Stimulated activated CD8-positive, alpha-beta memory T cell treated with anti-CD3 and anti-CD28 coated beads, Interleukin-7, amount 100 ng/mL, for 24 hours (primary cell): ENCODE results near the gene GREM2.

Experiments
- DNase-seq: peaks from one replicate; pipeline ENCODE4 v3.0.0-alpha.2; 2020; ENCODE audit warnings: low read depth

The GREM2 gene

DNA sequence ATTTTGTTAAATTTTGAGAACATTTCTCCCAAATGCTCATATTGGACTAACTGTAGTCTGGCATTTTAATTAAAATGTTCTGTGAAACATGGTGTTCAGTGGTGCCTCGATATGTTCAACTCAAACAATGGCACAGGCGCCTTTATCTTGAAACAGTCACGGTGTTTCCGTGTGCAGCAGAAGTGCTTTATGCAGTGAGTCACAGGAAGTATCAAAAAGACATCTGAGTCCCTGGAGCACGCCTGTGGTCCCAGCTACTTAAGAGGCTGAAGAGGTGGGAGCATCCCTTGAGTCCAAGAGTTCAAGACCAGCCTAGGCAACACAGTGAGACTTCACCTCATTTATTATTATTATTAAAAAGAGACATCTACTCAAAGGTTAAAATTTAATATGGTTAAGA lies 52.2 kb downstream of the GREM2 start:
- no peak for DNase-seq

DNA sequence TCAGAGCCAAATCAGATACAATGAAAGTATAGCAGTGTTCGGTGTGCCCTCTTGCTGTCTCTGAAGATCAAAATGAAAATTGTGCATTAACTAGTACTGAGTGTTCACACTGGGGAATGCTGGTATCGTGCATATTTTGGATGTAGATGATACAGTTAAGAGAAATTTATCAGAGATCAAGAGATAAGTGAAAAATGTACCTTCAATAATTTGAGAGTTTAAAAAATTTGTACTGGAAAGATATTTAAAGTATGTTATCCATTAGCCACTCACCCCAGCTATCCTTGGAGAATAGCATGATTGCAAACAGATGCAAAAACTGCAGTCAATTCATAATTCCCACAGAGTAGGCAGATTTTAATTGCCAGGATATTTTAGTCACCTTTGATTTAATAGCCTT lies 56.4 kb downstream of the GREM2 start:
- no peak for DNase-seq

DNA sequence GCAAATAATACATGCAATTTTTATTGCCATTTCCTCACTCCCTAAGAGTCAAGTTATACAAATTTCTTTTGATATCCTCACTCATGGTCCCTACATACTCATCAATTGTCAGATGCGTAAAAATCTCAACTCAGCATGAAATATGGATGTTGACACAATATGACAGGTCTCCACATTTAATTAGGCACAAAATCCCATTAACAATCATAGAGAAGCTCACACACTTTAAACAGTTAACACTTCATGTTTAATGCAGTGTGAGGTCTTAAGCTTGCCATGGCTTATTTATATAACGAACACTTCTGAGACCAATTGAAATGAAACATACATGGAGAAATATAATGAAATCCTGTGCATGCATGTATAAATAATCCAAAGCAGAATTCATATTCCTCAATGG lies 58.6 kb downstream of the GREM2 start:
- DNase-seq = no peak

DNA sequence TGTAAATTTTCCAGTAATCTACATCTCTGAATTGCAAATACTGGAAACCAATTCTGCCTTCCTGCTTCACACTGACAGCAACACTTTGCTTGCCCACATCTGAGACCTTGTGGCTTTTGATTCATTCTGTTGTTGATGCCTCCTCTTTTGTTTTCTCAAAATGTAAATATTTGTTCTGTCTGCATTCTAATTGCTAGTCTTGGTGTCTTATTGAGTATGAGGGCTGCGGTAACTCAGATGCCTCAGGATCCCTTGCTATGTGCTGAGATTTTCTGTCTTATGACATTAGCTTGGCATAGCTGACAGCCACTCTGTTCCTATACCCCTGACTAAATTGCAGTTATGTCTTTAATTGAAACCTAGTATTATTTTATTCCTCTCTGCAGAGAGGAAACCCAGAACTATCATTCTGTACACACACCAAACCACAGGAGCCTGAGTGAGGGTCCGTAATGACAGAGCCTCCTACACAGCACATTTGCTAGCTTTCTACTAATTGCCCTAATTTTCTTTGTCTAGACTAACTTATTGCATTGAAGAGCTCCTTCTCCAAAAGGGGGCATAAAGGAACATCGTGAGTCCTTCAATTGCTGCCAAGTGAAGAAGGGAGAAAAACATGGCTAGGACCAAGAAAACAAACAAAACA lies 72.1 kb downstream of the GREM2 start:
- DNase-seq = no peak

DNA sequence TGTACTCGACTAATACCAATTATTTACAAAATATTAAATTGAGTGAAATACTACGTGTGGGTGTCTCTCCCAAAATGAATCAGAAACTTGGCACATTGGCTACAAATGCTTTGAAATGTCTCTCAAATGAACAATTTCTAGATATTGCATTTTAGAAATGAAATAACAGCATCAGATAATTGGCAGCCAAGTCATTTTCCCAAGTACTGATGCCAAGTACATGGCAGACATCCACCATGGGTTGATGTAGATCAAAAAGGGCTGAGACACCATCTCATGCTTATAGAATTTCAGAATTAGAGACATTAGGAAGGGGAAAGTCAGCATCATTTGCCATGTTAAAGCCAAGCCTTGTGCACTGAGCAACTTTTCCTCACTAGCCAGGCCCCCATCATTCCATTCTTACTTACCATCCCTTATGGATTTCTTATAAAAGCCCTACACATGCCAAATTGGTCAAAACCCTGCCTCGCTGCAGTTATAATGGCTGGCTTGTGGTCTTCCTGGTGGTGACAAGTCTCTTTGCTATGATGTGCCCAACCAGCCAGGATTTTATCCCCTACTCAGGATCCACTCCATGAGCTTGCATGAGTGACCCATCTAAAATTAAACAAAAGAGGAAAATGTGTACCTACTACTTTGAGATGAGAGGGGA lies 73.1 kb downstream of the GREM2 start:
- no peak for DNase-seq

DNA sequence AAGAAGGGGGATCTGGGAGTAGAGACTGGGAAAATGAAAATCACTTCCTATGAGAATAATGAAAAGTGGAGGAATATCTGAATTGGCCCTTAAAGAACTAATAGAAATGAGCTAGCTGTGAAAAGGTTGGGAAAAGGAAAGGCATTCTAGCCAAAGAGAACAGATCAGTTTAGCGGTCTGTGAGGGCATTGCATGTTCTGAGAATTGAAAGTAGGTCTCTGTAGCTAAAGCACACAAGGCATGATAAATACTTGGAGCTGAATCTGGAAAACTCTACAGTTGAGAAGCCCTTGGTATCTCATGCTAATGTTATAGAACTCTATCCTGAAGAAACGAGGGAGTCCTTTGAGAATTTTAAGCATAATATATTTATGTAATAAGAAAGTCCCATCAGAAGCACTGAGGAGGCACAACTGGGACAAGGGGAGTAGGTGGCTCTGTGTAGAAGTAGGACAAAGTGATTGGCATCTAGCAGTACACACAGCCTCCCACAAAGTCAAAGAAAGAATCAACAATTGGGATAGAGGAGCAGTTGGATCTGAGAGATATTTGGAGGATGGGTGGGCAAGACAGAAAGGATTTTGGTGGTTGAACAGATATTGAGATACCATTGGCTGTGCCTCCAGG lies 78.7 kb downstream of the GREM2 start:
- no peak for DNase-seq

DNA sequence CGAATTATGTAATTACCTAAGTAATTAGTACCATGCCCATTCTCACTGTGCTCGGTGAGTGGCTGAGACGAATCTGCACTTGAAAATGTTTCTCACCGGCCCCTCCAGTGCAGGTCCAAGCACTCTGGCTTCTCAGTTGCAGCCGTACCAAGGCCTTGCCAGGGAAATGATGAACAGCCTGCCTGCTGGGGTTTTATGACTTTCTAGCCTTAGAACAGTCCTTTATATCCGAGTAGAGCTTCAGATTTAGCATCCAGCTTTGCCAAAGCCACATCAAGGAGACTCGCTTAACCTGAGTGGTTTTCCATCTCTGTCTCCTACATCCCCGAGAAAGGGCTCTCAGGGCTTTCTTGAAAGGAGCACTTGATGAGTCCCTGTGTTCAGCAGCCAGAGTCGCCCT lies 83.4 kb downstream of the GREM2 start:
- no peak for DNase-seq

DNA sequence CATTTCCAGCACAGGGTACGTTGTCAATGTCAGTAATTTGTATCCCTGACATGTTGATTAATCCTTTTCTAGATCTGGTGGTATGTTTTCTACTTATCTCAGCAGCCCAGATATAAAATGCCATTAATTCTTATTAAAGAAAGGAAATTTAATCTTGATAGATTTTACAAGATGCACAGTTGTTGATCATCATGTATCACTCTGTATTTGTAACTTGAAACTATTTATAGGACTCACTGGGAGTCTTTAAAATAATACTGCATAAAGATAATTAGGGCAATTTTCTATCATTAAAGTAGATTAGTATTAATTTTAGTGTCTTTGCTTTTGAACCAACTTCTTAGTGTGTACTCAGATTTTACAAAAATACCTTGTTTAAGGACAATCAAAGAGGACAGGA lies 84.9 kb downstream of the GREM2 start:
- DNase-seq = no peak

DNA sequence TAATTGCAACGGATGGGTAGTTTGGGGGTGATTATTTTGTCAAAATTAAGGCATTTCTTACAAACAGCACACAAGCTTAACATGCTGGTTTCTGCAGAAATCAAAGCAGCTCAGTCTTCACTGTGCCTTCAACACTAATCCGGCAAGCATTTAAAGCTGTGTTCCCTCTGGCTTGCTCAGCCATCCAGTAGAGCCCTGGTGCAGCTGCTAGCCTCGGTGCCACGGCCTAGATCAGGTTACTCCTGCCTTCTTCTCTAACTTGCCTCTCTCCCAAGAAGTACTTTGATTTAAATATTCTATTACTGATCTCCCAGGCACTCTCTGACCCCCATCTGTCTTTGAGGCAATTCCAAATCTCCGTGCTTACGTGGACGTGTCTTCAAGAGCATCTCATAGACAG lies 85.6 kb downstream of the GREM2 start:
- DNase-seq = no peak

DNA sequence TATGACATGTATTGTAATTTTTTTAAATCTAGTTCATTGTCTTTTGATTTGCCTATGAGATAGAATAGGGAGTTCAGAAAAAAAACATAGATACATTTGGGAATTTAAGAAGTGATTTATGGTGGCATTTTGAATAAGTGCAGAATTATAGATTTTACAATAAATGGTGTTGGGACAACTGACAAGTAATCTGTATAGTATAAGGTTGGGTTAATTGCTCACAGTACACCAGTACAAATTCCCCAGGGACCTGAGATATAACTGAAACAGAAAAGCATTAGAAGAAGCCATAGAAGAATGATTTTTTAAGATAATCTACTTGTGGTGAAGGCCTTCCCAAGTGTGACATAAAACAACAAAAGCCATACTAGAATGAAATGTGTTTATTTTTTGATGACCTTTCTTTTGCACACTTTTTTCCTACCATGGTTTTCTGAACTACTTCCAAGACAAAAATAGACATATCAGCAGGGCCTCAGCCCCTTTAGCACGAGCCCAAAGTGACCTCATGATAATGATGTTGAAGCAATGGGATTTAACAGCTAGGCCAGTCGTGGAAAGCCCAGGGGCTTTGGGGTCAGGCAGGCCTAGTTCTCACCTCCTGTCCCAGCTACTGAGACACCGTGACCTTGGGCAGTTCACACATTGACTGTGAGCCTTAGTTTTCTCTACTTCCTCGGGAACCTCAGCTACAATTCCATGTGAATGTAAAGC lies 87.4 kb downstream of the GREM2 start:
- DNase-seq = no peak

DNA sequence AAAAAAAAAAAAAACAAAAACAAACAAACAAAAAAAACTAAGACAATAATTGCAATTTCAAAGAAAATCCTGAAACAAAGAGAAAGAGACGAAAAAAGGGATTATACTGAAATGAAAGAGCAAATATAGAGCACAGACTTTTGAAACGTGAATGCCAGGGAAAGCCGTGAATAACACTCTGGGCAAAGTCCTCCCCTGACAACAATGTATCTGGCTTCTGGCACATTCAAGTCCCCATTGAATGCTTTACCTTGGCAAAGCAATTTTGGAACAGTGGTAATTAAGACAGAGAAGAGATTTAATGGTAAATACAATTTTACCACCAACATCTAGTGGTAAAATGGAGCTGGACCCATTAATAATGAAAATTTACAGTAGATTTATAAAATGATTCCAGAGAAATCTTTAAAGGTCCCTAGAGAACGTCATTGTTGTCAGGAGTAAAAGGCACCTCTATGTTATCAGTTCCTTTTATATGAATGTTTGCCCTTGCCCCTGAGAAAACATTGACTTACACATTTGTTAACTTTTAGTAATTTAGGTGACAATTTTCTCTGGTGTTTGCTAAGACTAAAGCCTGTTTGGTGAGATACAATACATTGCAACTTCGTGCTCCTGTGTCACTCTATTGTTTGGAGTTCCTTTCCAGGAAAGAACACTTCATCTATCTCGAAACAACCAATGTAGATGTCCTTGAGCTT lies 89.7 kb downstream of the GREM2 start:
- no peak for DNase-seq

DNA sequence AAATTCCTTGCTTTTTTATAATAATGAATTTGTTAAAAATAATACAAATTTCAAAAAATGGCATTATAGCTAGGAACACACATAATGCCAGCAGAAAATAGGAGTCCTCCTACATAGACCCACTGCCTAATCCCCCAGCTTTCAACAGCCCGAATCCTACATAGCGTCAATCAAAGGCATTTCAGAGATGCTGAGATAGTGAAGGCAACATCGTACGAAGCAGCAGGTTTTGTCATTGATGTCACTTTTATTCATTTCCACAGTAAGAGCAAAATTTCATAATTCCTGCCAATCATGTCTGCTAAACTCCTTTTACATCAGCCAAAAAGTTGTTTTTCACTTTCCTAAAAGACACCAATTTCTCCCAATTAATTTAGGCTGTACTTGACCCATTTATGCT lies 94.1 kb downstream of the GREM2 start:
- no peak for DNase-seq

DNA sequence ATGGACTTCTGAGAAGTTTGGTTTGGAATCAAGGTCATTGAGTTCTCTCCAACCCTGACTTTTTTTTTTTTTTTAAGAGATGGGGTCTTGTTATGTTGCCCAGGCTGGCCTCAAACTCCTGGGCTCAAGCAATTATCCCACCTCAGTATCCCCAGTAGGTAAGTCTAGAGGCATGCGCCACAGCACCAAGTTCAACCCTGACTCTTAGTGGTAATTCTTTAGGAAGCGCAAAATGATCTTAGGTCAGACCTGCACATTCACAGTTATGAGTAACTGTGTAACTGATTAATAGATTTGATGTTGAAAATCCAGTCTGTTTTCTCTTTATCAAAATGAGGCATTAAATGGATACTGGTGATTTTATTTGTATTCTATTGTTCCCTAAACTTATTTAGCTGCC lies 95.9 kb downstream of the GREM2 start:
- DNase-seq = no peak

DNA sequence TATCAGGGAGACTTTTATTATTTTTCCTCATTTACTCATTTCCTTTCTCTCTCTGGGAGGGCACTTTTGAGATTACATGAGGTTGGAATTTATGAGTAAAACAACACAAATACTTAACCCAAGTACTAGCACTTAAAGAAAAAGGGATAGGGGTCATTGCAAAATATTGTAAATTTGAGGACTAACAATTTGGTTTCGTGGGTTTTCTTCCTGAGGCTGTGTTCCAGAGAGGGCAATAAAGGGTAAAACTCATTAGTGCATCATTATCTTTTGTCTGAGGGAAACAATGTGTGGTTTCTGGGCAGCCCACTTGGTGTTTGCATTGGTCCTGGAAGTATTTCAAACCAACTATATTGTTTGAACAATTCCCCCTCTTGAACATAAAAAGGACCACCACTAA lies 96.5 kb downstream of the GREM2 start:
- DNase-seq = no peak

DNA sequence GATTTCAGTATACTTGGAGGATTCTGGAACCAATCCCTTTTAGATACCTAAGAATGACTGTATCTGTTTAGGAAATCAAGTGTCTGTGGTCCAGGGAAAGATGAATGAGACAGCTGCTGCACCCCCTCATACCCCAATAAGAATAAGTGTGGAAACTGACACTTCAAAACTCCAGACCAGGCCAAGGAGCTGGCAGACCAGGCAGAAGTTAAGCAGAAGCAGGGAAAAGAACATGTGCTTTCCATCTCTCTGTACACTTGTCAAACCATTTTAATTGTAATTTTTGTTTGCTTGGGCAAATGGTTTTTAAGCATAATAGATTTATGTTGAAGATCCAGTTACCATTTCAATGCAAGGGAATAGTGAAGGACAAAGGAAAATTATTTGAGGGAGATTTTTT lies 100.2 kb downstream of the GREM2 start:
- DNase-seq = no peak

DNA sequence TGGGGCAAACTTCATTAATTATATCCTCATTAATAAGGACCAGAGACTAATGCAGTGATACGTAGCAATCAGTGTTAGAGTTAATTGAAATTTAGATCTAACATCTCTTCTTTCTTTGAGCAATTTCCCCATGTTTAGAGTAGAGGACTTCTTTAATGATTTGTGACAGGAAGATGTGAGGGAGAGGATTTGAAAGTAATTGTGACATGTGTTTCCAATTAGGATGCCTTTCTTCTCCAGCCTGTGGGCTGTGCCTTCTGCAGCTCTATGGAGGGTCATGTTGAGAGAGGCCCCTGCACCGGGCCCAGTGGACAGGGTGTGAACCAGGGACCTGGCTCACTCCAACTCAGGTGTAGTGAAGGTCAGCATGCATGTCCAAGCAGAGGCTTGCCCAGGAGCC lies 103.0 kb downstream of the GREM2 start:
- no peak for DNase-seq

DNA sequence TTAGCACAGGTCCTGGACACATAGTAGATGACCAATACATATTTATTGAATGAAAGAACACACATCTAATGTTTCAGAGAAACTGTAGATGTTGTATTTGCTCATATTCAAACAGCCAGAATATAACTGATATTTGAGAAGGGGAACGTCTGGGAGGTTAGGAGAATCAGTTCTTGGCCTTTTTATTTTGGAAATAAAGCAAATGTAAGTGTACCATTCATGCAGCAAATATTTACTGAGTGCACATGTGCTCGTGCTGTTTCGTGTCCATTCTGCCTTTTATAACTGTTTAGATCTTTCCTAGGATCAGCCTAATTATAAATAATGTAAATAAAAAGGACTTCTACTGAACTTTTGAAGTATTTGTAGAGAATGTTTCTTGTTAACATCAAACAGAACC lies 103.8 kb downstream of the GREM2 start:
- no peak for DNase-seq

DNA sequence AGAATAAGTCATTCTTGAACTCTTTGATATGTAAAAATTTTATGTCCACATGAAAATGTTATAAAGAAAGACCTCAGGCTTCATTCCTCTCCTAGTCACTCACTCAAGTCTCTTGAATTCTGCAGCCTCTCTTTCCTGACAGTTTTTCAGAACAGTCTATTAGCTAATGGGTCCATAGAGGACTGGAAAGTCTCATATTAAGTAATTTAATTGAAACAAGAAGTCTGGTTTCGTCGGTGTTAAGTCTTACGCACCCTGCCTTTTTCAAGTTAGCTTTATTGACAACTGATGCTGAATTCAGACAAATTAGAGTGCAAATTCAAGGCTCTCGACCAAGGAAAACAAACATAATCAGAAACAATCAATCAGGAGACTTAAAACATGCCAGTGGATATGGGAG lies 105.8 kb downstream of the GREM2 start:
- DNase-seq = no peak

DNA sequence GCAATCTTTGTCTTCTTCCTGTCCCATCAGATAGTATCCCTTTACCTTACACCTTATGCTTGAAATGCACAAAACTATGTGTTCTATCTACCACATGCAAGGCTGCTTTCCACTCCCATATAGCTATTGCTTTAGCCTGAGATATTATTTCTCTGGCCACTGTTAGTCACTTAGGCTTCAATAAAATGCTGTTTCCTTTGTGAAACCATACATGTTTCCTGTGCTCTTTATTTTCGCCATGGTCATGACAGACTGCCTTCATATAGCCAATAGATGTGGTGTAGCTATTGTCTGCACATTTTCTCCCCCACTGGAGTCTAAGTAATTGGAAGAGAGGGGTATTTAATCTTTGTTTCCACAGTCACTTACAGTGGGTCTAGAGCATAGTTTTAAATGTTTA lies 108.4 kb downstream of the GREM2 start:
- no peak for DNase-seq

DNA sequence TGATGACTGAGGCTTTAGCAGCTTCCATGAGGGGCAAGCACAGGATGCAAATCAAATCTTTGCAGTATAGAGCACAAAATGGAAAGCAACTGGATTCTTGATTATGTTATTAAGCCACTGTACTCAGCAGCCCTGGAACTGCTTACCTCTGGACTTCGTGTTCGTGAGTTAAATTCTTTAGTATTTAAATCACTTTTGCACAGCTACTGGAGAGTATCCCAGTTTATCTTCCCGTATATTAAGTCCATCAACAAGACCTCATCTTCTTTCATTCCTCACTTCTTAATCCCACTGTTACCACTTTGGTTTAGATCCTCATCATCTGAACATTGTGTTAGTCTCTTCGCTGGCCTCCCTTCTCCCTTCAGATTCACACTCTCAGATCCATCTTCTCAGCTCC lies 108.9 kb downstream of the GREM2 start:
- DNase-seq = no peak

DNA sequence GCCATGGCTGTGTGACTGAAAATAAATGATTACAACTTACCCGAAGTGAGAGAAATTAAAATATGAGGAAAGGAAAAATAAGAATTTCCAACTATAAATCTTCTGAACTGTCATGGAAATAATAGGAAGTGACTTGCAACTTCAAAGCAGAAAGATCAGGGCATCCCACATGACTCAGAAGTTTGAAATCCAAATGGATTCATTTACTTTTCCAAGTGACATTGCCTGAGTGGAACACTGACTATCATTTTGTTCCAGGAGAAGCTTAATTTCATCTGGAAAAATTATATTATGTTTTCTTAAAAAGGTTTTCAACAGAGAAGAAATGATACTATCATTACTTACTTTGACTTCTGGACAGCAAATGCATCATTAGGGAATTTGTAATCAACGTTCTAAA lies 110.8 kb downstream of the GREM2 start:
- DNase-seq = no peak

DNA sequence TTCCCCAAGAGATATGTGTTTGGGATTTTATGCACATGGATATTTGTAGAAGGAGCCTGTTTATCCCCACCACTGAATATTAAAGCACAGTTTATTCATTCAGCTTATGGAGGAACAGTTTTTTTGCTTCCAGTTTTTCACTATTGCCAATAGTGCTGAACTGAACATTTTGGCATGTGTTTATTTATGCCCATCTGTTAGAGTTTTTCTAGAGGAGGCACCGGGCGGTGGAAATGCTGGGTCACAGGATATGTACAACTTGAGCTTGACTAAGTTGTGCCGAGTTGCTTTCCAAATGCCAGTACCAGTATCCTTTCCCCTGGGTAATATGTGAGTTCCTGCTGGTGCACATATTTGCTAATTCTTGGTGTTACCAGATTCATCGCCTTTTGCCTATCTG lies 111.3 kb downstream of the GREM2 start:
- no peak for DNase-seq

DNA sequence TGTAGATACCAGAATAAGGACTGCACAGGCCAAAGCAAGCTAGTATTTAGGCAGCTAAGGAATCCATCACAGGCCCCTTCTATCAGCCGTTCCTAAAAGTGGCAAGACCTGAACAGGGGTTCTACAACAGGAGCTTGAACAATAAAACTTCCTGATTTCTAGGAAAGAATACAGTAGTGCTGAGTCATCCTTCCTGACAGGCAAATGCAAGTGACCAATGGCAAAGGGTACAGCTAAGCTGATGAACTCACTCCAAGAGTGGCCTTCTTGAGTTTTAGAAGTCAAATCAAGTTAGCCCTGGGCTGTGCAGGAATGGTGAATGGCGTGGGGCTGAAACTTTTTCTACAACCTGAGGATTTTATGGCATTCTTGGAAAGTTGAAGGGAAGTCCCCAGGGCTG lies 112.9 kb downstream of the GREM2 start:
- DNase-seq = no peak
